Activated CD8-positive, alpha-beta memory T cell treated with anti-CD3 and anti-CD28 coated beads for 36 hours (primary cell): ENCODE measurements around the gene SNX25. TPM values are rescaled to one million over a fixed set of nuclear protein-coding genes. Genes with fewer than 3 reads are reported as not detected.
"Not testable (repeated sequence)": the region's sequence is repeated elsewhere in the genome, so short reads cannot be mapped to it uniquely, and the experiment has no call there.

Experiments used
- CTCF ChIA-PET: fragments of 350-600 bp; sonication (Branson Sonifier 250); formaldehyde crosslinking; loops from one replicate; lab custom pipeline; 2021; ENCODE audit warnings: antibody characterized with exemption; lab: Charles Lee
- POLR2A ChIA-PET: fragments of 350-600 bp; sonication (Branson Sonifier 250); formaldehyde crosslinking; loops from one replicate; lab custom pipeline; 2021; ENCODE audit warnings: antibody characterized with exemption; lab: Charles Lee
- total RNA-seq, 2 experiments: library from RNA; stranded (reverse); gene quantifications; one replicate each; pipeline ENCODE4 v1.2.3, GENCODE V29; 2021

SNX25 gene
- total RNA-seq, 2 experiments from 2014 or later, result 17.5 to 19.2 TPM

DNA sequence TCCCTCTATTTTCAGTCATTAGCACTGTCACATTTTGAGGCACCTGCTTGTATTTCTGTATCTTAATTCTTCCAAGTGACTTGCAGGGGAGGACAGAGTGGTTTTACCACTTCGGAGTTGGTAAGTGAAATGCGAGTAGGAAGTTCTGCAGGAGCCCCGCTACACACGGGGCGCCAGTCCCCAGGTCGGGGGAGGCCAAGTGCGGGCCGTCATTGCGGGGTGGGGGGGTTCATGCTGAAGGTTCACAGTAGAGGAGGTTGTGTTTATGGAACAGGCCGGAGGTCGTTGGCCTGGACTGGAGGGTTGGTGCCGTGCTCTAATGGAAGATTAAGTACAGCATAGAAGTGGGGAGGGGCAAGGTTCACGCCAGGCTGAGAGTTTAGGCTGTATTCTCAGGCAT is 142.3 kb downstream of the SNX25 start:
- CTCF ChIA-PET, result interaction anchor here (1.2 kb wide), 1 partner anchor 143 kb away, joined by 3 read pairs; the partner anchor contains the start of gene SNX25
- POLR2A ChIA-PET, result no interaction called here

DNA sequence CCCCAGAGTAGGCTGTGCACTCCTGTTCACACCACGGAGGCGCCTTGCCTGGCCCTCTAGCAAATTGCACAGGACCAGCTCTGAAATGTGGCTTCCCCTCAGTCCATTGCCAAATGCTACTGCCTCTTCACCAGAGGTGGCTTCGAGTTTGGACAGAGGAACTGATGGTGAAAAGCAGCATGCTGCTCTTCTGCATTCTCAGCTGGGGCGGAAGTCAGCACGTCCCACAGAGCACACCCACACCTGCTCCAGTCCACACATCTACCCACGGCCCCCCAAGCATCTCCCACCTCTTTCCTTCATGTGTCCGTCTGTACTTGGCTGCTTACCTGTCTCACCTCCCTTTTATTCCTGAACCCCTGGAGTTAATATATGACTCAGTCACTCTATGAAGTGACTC is 142.8 kb downstream of the SNX25 start:
- POLR2A ChIA-PET, result no interaction called here
- CTCF ChIA-PET, result interaction anchor here (1.2 kb wide), 1 partner anchor 143 kb away, joined by 3 read pairs; the partner anchor contains the start of gene SNX25

DNA sequence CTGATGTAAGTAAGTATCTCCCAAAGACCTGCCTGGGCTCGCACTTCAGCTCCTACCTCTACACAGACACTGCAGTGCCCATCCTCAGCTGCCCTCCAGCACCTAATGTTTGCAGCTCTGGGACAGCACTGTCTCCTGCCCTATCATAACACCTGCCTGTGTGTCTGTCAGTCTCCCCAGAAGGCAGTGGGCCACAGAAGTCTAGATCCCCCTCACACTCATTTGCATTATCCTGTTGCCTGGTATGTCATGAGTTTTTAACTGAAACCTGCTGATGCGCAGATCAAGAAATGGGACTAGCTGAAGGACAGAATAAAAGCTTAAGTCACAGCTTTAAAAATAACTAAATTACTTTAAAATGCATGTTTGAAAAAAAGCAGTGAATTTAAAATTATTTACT is 143.3 kb downstream of the SNX25 start:
- POLR2A ChIA-PET, result no interaction called here
- CTCF ChIA-PET, result interaction anchor here (1.2 kb wide), 1 partner anchor 144 kb away, joined by 3 read pairs; the partner anchor contains the start of gene SNX25

DNA sequence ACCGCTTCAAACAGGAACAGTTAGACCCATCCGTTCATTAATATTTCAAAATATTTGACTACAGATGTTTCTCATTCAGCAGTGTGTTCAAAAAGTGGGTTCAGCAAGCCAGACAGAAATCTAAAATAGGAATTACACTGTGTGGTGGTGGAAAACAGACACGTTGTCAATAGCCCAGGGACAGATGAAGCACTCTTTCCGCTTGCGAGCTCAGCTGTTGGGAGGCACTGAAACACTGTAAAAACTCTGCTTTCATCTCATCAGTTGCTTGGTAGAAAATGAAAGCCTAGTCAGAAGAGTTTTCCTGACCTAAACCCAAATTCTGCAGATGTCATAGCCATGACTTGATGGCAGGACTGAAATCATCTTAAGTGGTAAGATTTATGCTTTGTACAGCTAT is 147.8 kb downstream of the SNX25 start:
- CTCF ChIA-PET, result no interaction called here
- POLR2A ChIA-PET, result no interaction called here

DNA sequence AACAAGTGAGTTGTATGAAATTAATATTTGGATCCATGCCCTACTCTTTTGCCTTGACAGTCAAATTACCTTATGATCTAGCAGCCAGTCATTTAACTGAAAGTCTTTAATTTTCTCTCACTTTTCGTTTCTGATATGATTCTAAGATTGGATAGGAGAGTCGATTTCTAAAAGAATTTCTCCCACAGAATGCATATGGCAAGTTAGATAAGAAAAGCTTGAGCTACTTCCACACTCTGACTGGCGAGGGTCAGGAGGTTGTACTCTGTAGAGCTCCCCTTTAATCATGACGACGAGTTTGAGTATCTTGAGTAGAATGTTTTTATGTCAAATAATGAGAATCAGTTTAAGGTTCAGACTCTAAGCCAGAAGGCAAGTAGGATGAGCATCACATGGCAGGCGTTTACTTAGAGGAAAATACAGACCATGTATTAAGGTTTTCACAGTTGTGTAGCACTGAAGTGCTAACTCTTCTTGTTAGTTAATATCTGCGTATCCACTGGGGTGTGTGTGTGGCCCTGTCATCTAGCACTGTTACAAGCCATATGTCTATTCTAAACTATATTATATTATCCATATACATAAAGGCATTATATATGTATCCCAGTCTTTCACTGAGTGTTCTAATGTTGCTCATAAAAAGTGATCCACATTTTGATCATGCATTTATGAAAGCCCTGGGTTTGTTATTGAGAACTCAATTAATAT is 148.5 kb downstream of the SNX25 start:
- ChIA-PET CTCF (no interaction called here), POLR2A (interaction anchor here (0.7 kb wide), 1 partner anchor 127 kb away, joined by 3 read pairs; no protein-coding TSS in a partner anchor)

DNA sequence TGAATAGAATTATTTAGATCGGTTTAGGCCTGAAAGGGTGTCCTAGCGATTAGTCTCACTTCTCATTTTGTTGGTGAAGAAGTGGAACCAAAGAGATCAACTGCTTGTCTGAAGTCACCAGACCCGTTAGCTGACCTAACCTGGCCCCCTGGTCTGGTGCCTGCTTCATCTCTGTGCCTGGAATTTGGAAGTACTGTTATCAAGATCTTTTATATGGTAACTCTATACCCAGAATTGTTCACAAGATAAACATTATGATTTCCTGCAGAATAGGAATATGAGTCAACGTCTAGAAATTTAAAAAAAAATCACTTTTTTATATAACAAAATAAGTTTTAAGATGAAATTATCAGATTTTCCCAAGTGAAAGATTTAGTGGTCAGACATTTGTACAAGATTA is 149.1 kb downstream of the SNX25 start:
- CTCF ChIA-PET, result no interaction called here
- POLR2A ChIA-PET, result no interaction called here

DNA sequence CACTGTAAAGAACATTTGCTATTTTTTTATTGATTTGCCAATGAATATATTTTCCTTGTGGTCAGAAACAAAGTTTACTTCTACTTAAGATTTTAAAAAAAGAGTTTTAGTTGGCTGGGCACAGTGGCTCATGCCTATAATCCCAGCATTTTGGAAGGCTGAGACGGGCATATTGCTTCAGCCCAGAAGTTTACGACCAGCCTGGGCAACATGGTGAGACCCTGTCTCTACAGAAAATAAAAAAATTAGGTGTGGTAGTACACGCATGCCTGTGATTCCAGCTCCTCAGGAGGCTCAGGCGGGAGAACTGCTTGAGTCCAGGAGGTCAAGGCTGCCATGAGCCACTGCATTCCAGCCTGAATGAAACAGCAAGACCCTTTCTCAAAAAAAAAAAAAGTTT is 149.6 kb downstream of the SNX25 start:
- ChIA-PET CTCF (no interaction called here), POLR2A (no interaction called here)

DNA sequence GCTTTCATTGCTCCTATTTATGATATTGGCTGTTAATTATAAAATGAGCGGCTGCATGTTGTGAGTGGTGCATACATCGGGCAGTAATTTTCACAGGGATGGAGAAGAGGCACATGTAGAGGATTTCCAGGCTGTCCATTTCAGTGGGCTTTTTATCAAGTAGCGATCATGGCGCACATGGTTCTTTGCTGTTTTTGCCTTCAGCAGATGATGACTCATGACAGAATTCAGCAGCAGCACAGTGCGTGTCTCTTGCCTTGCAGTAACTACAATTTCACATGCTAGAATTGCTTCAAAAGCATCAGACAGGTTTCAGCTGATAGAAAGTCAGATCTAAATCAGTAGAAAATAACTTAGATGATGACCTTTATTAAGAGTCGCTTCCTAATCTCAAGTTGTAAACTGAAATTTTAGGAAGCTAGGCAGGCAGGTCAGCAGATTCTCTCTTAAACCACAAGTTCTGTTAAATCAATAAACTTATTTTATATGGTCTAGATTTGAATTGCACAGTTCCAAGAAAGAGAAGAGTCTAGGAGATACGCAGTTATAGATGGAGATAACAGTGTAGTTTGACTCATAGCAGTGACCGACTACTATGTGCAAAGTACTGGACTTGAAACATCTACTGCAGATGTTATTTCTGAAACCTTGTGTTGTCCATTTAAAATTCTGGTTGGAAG is 150.5 kb downstream of the SNX25 start:
- POLR2A ChIA-PET, result no interaction called here
- CTCF ChIA-PET, result no interaction called here

DNA sequence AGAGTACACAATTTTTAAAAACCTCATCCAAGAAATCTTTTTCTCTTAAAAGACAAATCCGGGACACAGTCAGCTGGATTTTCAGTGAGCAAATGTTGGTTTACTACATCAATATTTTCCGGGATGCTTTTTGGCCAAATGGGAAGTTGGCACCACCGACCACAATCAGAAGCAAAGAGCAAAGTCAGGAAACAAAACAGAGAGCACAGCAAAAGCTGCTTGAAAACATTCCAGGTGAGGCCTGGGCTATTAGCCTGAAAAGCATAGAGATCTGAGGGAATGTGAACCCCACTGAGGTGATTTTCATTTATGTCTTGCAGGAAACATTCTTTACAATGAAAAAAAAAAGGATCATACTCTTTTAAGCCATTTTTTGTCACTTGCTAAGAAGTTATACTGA is 152.5 kb downstream of the SNX25 start:
- ChIA-PET CTCF (interaction anchor here (0.7 kb wide), 1 partner anchor 41 kb away, joined by 3 read pairs; no protein-coding TSS in a partner anchor), POLR2A (no interaction called here)

DNA sequence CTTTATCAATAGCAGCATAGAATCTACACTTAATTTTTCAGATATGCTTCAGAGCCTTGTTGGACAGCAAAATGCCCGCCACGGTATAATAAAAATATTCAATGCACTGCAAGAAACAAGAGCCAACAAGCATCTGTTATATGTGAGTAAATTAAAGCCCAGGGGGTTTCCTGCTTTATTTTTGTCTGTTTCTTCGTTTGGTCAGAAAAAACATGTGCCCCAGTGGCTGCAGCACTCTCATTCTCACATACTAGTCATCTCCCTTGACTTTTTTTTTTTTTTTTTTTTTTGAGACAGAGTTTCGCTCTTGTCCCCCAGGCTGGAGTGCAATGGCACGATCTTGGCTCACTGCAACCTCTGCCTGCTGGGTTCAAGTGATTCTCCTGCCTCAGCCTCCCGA is 153.2 kb downstream of the SNX25 start:
- CTCF ChIA-PET, result interaction anchor here (0.7 kb wide), 1 partner anchor 42 kb away, joined by 3 read pairs; no protein-coding TSS in a partner anchor
- POLR2A ChIA-PET, result not testable (repeated sequence)

DNA sequence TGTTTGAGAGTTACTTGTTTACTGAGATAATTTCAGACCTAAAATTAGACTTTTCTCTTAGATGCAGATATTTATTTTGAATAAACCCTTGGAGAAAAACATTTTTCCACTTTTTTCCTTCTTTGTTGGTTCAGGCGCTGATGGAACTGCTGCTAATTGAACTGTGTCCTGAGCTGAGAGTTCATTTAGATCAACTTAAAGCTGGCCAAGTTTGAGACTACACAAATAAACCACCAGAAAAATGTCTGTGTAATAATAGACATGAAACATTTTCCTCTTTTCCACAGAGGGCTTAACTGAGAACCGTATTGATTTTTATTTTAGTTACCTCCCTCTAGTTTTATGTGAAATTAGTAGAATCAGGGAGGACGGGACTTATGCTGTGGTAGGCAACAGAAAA is 153.9 kb downstream of the SNX25 start:
- POLR2A ChIA-PET, result no interaction called here
- CTCF ChIA-PET, result no interaction called here

DNA sequence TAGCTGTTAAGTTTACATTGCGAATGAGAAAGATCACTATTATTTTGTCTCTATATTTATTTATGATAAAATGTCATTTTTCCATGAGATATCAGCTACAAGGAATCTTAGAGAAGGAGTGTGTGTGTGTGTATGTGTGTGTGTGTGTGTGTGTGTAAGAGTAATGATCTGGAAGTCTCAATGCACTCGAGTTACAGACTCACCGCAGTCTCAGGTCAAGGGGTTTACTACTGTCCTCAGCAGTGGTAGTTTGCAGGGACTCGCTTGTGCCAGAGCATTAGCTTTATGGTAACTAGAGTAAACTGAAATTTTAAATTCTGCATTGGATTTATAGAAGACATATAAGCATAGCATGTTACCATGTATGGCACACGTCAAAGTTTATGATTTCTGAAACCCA is 155.5 kb downstream of the SNX25 start:
- CTCF ChIA-PET, result no interaction called here
- POLR2A ChIA-PET, result no interaction called here

DNA sequence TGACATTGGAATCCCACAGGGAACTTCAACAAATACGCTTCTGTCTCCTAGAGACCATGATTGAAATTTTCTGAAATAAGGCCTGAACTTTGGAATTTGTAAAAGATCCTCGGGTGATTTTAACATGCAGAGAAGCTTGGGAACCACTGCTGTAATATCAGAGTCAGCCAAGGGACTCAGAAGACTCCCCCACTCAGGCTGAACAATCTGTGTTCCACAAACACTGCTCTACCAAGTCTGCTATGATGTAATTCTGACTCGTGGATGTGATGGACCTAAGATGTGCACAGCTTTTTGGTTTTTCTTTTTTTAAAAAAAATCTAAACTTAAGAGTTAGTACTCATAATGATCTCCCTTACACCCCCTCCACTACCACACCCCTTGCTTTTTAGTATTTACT is 160.3 kb downstream of the SNX25 start:
- POLR2A ChIA-PET, result no interaction called here
- CTCF ChIA-PET, result no interaction called here

DNA sequence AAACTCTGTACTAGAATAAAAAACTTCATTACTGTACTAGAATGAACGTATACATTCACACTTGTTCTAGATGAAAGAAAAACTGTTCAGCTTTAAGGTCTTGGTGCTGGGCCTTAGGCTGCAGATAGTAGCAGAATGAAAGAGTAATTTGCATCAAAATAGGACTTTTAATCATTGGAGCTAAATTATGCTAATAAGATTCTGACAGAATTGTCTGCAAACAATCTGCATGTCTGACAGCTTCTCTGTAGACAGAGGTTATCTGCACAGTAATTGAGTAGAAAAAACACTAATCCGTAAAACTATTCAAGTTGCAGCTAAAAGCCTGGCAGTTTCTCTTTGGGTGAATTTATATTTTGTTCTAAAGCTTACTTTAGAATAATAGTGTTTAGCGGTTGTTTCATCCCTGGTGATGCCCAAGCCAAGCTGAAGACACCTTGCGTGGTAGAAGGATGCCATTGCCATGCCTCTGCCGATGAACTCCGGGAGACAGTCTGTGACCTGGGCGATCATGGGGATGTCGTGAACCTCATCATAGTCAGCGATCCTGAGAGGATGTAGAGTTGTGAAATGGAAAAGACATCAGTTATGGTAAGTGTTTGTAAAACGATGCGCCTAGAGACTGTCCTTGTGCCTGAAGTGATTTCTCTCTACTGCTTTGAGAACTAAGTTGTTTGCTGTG is 161.0 kb downstream of the SNX25 start:
- ChIA-PET CTCF (no interaction called here), POLR2A (no interaction called here)

DNA sequence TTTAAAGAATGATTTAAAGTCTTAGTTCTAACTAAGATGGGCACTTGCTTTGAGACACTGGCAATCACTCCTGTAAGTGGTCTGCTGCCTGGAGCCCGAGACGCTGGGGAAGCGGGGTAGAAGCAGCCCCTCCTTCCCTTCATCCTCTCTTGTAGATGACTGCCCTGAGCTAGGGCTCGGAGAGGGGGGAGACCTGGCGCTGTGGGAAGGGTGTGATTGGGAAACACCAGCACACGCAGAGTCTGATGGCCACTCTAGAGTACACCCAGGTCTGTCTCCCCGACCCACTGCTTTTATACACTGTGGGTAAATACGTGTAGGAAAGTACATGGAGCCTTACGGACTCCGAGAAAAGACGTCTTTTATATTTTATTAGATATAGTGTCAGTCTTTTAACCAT is 162.3 kb downstream of the SNX25 start:
- ChIA-PET POLR2A (no interaction called here), CTCF (no interaction called here)

DNA sequence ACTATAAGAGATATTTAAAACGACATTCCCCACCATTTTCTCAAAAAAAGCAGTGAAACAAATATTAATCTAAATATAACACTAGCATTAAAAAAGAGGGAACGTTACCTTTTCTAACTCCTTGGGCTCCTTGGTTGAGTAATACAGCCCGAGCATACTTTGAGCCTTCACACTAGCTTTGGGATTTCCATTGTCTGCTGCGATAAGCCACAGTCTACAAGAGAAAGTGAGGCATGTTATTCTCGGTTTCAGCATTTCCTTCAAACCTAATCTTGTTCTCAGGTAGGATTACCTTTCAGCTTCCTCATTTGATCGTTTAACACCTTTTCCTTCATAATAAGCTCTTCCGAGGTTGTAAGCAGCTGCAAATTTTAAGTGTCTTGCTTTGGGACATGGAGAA is 164.6 kb downstream of the SNX25 start:
- POLR2A ChIA-PET, result no interaction called here
- CTCF ChIA-PET, result no interaction called here

DNA sequence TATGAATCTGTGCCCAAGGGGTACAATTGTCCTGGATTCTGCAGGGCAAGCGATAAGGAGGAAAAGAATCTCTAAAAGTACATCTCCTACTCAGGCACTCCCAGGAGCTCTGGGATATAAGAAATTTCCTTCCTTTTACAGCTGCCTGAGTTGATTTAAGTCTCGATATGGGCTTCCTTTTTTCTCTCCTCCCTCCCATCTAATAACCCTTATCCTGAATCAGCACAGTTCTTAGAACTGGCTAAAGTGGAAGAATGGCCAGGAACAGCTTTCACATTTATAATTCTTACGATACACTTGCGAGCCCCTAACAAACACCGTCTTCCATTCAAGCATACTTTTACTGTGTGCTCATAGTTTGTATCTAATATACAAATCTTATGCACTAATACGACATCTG is 165.2 kb downstream of the SNX25 start:
- ChIA-PET POLR2A (no interaction called here), CTCF (no interaction called here)

DNA sequence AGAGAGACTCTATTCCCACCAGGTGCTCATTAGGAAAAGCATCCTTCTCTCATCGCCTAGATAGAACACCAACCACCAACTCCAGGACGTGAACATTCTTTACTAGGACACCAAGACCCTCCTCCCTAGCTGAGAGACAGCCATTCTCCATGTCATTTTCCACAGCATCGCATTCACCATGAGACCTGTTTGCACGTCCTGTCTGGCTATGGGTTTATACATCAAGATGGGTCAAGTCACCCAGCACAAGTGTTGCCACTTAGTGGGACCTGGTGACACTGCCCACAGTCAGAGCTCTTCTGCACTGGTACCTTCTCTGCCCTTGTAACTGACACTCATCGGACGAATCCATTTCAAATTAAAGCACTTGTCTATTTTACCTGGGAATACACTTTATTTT is 168.9 kb downstream of the SNX25 start:
- CTCF ChIA-PET, result no interaction called here
- POLR2A ChIA-PET, result no interaction called here

DNA sequence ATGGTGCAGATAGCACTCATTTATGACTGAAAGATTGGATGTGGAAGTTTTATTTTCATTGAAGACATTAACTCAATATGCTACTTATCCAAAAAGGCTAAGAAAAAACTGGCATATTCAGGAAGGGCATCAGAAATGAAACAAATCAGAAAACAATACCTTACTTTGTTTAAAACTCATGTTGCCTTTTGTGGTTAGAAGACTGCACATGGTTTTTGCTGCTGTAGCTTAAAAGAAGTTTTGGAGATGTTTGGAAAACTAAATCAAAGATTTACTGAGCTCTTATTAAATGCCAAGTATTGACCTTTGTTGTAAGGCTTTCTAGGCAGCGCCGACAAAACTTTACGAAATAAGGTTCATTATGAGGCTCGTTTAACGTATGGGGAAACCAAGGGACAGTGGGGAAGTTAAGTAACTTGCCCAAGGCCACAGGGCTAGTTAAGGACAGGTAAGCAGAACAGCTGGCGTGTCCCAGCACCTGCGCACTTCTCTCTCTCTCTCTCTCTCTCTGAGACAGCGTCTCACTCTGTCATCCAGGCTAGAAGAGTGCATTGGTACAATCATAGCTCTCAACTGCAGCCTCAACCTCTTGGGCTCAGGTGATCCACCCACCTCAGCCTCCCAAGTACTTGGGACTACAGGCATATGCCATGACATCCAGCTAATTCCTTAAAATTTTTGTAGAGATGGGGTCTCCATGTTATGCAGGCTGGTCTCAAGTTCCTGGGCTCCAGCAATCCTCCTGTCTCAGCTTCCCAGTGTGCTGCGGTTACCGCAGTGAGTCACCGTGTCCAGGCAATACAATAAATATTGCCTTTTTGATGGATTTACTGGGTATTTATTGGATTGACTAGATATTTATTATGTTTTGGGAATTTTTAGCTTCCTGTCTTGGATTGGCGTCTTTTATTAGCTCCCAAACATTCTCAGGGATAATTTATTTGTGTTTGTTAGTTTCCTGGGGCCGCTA is 170.2 kb downstream of the SNX25 start:
- CTCF ChIA-PET, result no interaction called here
- POLR2A ChIA-PET, result no interaction called here
